Astrocyte (in vitro differentiated cells and primary cell): ENCODE measurements around the gene NNT. TPM values are rescaled to one million over a fixed set of nuclear protein-coding genes. Genes with fewer than 3 reads are reported as not detected.

ENCODE experiments used
- DNase-seq: peaks from one replicate; pipeline ENCODE4 v3.0.0-alpha.2; 2010; ENCODE audit warnings: low read depth
- FAIRE-seq: peaks from 2 replicates; lab custom pipeline; 2011; peaks lifted over from hg19 to GRCh38; lab: Jason Lieb, UNC
- H2AFZ ChIP-seq: 2 replicates; pipeline ENCODE4 v1.6.0; 2012; ENCODE audit warnings: low read depth, low read length, inconsistent platforms
- H3K27ac ChIP-seq: 2 replicates; pipeline ENCODE4 v1.5.1; 2011; ENCODE audit warnings: low read depth, low read length, inconsistent platforms
- H3K27me3 ChIP-seq: 2 replicates; pipeline ENCODE4 v1.6.0; 2011; ENCODE audit warnings: low read length, inconsistent platforms; ENCODE audit not compliant: insufficient read depth
- H3K36me3 ChIP-seq: 2 replicates; pipeline ENCODE4 v1.5.1; 2011; ENCODE audit warnings: low read length, inconsistent platforms; ENCODE audit not compliant: insufficient read depth
- H3K4me1 ChIP-seq: 2 replicates; pipeline ENCODE4 v1.5.1; 2011; ENCODE audit warnings: low read length, inconsistent platforms; ENCODE audit not compliant: insufficient read depth
- H3K4me2 ChIP-seq: 2 replicates; pipeline ENCODE4 v1.6.0; 2012; ENCODE audit warnings: low read length, inconsistent platforms
- H3K4me3 ChIP-seq: 2 replicates; pipeline ENCODE4 v1.5.1; 2011; ENCODE audit warnings: low read depth, mild to moderate bottlenecking, low read length, inconsistent platforms; ENCODE audit not compliant: insufficient read depth
- H3K79me2 ChIP-seq: 2 replicates; pipeline ENCODE4 v1.6.0; 2012; ENCODE audit warnings: mild to moderate bottlenecking, low read length, inconsistent platforms; ENCODE audit not compliant: insufficient read depth
- H3K9ac ChIP-seq: 2 replicates; pipeline ENCODE4 v1.6.0; 2012; ENCODE audit warnings: mild to moderate bottlenecking, low read length, inconsistent platforms
- H3K9me3 ChIP-seq: 2 replicates; pipeline ENCODE4 v1.5.1; 2012; ENCODE audit warnings: low read depth, mild to moderate bottlenecking, low read length, inconsistent platforms; ENCODE audit not compliant: insufficient read depth
- H4K20me1 ChIP-seq: 2 replicates; pipeline ENCODE4 v1.6.0; 2012; ENCODE audit warnings: low read length, inconsistent platforms; ENCODE audit not compliant: insufficient read depth
- H3K27ac Mint-ChIP-seq: one replicate; pipeline ENCODE4 v1.8.0; 2021; ENCODE audit warnings: mild to moderate bottlenecking, mixed read lengths; ENCODE audit not compliant: unreplicated experiment
- H3K27me3 Mint-ChIP-seq: one replicate; pipeline ENCODE4 v1.8.0; 2021; ENCODE audit warnings: low read depth, mixed read lengths; ENCODE audit not compliant: unreplicated experiment
- H3K36me3 Mint-ChIP-seq: one replicate; pipeline ENCODE4 v1.8.0; 2021; ENCODE audit warnings: low read depth, mixed read lengths; ENCODE audit not compliant: unreplicated experiment
- H3K4me1 Mint-ChIP-seq: one replicate; pipeline ENCODE4 v1.8.0; 2021; ENCODE audit warnings: low read depth, mixed read lengths; ENCODE audit not compliant: unreplicated experiment
- H3K4me3 Mint-ChIP-seq: one replicate; pipeline ENCODE4 v1.8.0; 2021; ENCODE audit warnings: mild to moderate bottlenecking, moderate library complexity, mixed read lengths; ENCODE audit not compliant: unreplicated experiment
- H3K9me3 Mint-ChIP-seq: one replicate; pipeline ENCODE4 v1.8.0; 2021; ENCODE audit warnings: mild to moderate bottlenecking, mixed read lengths; ENCODE audit not compliant: unreplicated experiment
- EZH2 ChIP-seq: IDR thresholded peaks from 2 replicates; pipeline ENCODE4 v1.6.1; 2012; ENCODE audit warnings: mild to moderate bottlenecking, low read length, inconsistent platforms; ENCODE audit not compliant: insufficient read depth
- total RNA-seq: library from RNA; stranded (reverse); gene quantifications from 2 replicates; pipeline ENCODE4 v1.2.1, GENCODE V29; 2021
- TF ChIP-seq, protein P1 (sequence below): IDR thresholded peaks from 2 replicates; pipeline ENCODE4 v1.5.1; 2011; ENCODE audit warnings: low read depth, mild to moderate bottlenecking, inconsistent platforms, low read length, moderate library complexity; ENCODE audit not compliant: insufficient read depth

NNT gene
- total RNA-seq, 1 donor from 2014 or later, result 44.3 TPM

- no peak for FAIRE-seq
- Histone ChIP-seq H3K4me1 (no peaks in the 10 kb centered on the region), H3K36me3 (no peaks in the 10 kb centered on the region), H3K79me2 (no peaks in the 10 kb centered on the region), H4K20me1 (no peaks in the 10 kb centered on the region), H3K4me2 (no peak overlapping the region), H3K9me3 (no peaks in the 10 kb centered on the region), H3K27me3 (no peaks in the 10 kb centered on the region), H3K9ac (no peak overlapping the region), H2AFZ (no peak overlapping the region), H3K4me3 (no peak overlapping the region), H3K27ac (no peak overlapping the region)
- no peak for DNase-seq
- no peaks in the 10 kb centered on the region for H3K27me3 Mint-ChIP-seq
- H3K4me1 Mint-ChIP-seq, result peaks cover 2% of the 10 kb centered on the region
- H3K36me3 Mint-ChIP-seq, result no peaks in the 10 kb centered on the region
- H3K9me3 Mint-ChIP-seq, result no peaks in the 10 kb centered on the region
- TF ChIP-seq EZH2, result no peak
- TF ChIP-seq, protein P1, sequence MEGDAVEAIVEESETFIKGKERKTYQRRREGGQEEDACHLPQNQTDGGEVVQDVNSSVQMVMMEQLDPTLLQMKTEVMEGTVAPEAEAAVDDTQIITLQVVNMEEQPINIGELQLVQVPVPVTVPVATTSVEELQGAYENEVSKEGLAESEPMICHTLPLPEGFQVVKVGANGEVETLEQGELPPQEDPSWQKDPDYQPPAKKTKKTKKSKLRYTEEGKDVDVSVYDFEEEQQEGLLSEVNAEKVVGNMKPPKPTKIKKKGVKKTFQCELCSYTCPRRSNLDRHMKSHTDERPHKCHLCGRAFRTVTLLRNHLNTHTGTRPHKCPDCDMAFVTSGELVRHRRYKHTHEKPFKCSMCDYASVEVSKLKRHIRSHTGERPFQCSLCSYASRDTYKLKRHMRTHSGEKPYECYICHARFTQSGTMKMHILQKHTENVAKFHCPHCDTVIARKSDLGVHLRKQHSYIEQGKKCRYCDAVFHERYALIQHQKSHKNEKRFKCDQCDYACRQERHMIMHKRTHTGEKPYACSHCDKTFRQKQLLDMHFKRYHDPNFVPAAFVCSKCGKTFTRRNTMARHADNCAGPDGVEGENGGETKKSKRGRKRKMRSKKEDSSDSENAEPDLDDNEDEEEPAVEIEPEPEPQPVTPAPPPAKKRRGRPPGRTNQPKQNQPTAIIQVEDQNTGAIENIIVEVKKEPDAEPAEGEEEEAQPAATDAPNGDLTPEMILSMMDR, result no peak
- no peak overlapping the region for H3K27ac Mint-ChIP-seq
- H3K4me3 Mint-ChIP-seq, result no peak overlapping the region
Observed at GRCh38 chr5:43683884-43684471, 81.0 kb downstream of the NNT start.

GRCh38 chr5:43685252-43685950 is 82.4 kb downstream of the NNT start:
- Histone ChIP-seq H3K27me3 (no peaks in the 10 kb centered on the region), H3K9me3 (no peaks in the 10 kb centered on the region), H3K4me2 (no peak overlapping the region), H3K4me3 (no peak overlapping the region), H3K27ac (no peak overlapping the region), H4K20me1 (no peaks in the 10 kb centered on the region), H3K4me1 (no peaks in the 10 kb centered on the region), H3K36me3 (no peaks in the 10 kb centered on the region), H3K9ac (no peak overlapping the region), H3K79me2 (no peaks in the 10 kb centered on the region), H2AFZ (no peak overlapping the region)
- no peaks in the 10 kb centered on the region for H3K27me3 Mint-ChIP-seq
- H3K9me3 Mint-ChIP-seq, result no peaks in the 10 kb centered on the region
- H3K27ac Mint-ChIP-seq, result no peak overlapping the region
- TF ChIP-seq, protein P1, result no peak
- TF ChIP-seq EZH2, result no peak
- H3K4me1 Mint-ChIP-seq, result peaks cover 2% of the 10 kb centered on the region
- no peak for DNase-seq
- H3K36me3 Mint-ChIP-seq, result no peaks in the 10 kb centered on the region
- no peak for FAIRE-seq
- no peak overlapping the region for H3K4me3 Mint-ChIP-seq

GRCh38 chr5:43687275-43687674 is 84.3 kb downstream of the NNT start:
- Mint-ChIP-seq H3K27ac (no peak overlapping the region), H3K27me3 (no peaks in the 10 kb centered on the region), H3K36me3 (no peaks in the 10 kb centered on the region), H3K4me3 (no peak overlapping the region), H3K4me1 (peaks cover 2% of the 10 kb centered on the region), H3K9me3 (no peaks in the 10 kb centered on the region)
- Histone ChIP-seq H3K4me3 (no peak overlapping the region), H3K4me2 (no peak overlapping the region), H3K4me1 (no peaks in the 10 kb centered on the region), H3K79me2 (no peaks in the 10 kb centered on the region), H3K36me3 (no peaks in the 10 kb centered on the region), H3K9me3 (no peaks in the 10 kb centered on the region), H3K27me3 (no peaks in the 10 kb centered on the region), H3K27ac (no peak overlapping the region), H4K20me1 (no peaks in the 10 kb centered on the region), H3K9ac (no peak overlapping the region), H2AFZ (no peak overlapping the region)
- DNase-seq, result no peak
- FAIRE-seq, result no peak
- no peak for TF ChIP-seq EZH2
- TF ChIP-seq, protein P1, result no peak
